Measurements from ENCODE around the gene SLC10A4.
A peak's percentile ranks its signal among the peaks of the same experiment; 100 is the strongest.
"Not testable (repeated sequence)": the region's sequence is repeated elsewhere in the genome, so short reads cannot be mapped to it uniquely, and the experiment has no call there.

Gene SLC10A4, protein sequence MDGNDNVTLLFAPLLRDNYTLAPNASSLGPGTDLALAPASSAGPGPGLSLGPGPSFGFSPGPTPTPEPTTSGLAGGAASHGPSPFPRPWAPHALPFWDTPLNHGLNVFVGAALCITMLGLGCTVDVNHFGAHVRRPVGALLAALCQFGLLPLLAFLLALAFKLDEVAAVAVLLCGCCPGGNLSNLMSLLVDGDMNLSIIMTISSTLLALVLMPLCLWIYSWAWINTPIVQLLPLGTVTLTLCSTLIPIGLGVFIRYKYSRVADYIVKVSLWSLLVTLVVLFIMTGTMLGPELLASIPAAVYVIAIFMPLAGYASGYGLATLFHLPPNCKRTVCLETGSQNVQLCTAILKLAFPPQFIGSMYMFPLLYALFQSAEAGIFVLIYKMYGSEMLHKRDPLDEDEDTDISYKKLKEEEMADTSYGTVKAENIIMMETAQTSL

DNA sequence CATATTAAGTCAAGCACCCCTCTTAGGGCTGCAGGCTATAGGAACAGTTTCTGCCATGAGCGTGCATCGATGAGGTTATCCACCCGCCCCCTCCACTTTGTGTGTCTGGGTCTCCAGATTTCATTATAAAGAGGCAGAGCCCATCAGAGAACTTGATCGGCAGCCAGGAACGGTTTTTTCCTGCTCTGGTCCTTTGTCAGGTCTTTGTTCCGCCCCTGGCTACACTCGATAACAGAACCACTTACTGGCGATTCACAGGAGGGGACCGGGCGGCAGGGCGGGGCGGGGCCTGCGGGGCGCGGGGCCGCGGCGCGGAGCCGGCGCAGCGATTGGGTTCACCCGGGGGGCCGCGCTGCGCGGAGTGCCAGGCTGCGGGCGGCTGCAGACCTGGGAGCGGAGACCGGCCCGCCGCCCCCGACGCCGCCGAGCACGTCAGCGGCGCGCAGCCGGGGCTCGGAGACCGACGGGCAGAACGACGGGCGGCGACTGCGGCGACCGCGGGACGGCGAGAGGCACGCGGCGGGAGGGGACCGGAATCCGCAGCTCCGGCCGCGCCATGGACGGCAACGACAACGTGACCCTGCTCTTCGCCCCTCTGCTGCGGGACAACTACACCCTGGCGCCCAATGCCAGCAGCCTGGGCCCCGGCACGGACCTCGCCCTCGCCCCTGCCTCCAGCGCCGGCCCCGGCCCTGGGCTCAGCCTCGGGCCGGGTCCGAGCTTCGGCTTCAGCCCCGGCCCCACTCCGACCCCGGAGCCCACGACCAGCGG lies at the start of gene SLC10A4:
Gene SLC10A4, plus strand, starts transcription at position 338 of the 771 bp plus-strand sequence. Its CDS starts 219 bp downstream, at position 557.
- DNase-seq (ENCODE audit: low spot score) = no peak

DNA sequence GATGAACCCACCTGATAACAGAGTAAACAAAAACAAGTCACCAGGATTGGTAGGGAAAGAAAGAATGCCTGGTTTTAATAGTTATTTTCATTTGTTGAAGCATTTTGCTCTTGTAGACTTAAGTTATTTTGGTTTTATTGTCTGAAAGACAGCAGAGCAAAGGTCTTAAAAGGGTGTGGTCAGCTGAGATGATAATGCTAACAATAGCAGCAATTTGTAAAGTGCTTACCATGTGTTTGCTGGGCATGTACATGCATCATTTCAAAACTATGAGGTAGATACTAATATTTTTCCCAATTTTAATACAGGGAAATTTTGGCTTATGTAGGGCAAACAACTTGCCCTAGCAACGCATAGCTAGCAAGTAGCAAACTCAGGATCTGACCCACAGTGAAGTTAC lies 46.8 kb upstream of the SLC10A4 start:
- no peak for DNase-seq (ENCODE audit: low spot score)

DNA sequence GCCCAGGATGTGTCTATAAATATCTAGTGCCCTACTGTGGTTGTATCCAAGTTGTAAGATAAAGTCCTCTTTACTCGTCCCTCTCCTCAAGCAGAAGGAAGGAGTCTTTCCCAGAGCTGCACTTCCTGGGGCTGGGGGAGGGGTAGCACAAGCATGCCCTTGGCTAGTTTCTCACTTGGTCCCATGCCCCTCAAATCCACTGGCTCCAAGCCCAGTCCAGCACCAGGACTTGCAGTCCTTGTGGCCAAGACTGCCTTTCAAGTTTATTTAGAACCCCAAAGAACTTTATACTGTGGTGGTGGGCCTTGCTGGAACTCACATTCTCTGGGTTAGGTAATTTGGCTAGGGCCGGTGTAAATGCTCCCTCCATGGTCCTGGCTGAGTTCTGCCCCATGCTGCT lies 43.2 kb upstream of the SLC10A4 start:
- DNase-seq (ENCODE audit: low spot score) = no peak

DNA sequence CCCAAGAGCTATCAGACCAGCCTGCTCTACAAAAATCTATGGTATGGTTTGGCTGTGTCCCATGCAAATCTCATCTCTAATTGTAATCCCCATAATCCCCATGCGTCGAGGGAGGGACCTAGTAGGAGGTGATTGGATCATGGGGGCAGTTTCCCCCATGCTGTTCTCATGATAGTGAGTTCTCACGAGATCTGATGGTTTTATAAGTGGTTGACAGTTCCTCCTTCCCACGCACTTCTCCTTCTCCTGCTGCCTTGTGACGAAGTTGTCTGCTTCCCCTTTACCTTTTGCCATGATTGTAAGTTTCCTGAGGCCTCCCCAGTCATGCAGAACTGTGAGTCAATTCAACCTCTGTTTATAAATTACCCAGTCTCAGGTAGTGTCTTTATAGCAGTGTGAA lies 42.2 kb upstream of the SLC10A4 start:
- DNase-seq (ENCODE audit: low spot score) = not testable (repeated sequence)

DNA sequence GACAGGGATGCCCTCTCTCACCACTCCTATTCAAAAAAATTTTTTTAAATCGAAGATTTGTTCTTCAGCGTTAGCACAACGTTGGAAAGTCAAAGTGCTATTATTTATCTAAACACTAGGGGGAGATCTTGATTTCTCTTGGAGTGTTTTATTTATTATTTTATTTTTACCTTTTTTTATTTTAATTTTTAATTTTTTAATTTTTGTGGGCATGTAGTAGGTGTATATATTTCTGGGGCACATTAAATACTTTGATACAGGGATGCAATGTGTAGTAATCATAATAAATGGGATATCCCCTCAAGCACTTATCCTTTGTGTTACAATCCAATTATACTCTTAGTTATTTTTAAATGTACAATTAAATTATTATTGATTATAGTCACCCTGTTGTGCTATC lies 37.4 kb upstream of the SLC10A4 start:
- peak; percentile 16 for DNase-seq (ENCODE audit: low spot score)

DNA sequence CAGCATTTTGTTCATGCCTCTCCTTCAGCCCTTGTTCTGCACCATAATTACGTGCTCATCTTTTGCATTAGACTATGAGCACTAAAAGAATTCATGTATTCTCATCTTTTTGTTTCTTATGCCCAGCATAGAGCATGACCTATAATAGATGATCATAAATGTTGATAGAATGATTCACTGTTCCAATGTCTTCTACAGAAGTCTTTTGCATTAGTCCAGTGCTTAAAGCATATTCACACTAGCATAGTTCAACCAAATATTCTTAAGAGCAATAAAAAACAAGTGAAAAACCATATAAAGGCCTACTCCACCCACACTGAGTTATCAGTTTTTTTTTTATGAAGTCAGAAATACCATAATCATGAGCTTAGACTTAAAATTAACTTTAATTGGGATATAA lies 36.5 kb upstream of the SLC10A4 start:
- no peak for DNase-seq (ENCODE audit: low spot score)

DNA sequence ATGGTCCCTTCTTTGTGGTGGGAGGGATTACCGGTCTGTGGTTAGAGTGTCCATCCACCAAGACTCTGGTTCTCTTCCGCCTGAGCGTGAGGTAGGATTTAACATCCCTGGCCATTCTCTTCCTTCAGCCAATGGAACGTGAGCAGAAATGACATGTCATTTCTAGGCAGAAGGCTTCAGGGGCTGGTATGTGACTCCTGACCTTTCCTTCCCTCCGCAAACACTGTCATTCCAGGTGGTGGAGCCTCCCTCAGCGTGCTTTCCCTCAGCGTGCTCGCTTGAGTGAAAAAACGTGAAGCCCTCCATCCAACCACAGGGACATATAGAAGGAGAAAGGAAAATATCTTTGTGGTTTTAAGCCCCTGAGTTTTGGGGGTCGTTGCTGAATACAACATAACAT lies 34.0 kb upstream of the SLC10A4 start:
- DNase-seq (ENCODE audit: low spot score) = no peak

DNA sequence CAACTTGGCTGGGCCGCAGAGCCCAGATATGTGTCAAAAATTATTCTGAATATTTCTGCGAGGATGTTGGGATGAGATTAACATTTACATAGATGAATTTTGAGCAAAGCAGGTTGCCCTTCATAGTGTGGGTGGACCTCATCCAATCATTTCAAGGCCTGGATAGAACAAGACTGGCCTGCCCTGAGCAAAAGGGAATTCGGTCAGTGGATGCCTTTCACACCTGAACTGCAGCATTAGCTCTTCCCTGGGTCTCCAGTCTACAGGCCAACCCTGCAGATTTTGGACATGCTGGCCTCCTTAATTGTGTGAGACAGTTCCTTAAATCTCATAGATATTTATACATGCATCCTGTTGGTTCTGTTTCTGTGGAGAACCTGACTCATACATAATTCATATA lies 32.4 kb upstream of the SLC10A4 start:
- no peak for DNase-seq (ENCODE audit: low spot score)

DNA sequence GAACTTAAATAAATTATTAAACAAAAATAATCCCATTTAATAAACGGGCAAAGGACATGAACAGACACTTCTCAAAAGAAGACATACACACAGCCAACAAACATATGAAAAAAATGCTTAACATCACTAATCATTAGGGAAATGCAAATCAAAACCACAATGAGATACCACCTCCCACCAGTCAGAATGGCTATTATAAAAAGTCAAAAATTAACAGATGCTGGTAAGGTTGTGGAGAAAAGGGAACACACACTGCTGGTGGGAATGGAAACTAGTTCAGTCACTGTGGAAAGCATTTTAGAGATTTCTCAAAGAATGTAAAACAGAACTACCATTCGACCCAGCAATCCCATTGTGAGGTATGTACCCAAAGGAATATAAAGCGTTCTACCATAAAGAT lies 31.5 kb upstream of the SLC10A4 start:
- not testable (repeated sequence) for DNase-seq (ENCODE audit: low spot score)

DNA sequence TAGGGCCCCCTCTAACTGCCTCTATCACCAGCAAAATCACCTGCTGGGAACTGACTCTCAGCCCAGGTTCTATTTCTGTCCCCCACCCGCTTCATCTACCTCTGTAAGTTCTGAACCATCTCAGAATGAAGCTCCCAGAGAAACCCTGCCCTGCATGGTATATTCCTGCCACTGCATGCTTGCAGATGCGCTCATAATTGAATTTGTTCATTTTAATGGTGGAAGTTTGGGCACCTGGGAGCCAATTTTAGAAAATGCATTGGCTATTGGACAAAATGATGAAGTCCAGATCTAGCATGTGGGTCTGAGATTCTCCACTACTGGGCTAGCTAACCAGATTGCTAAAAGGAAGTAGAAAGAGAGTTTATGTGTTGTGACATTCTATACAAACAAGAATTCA lies 28.6 kb upstream of the SLC10A4 start:
- no peak for DNase-seq (ENCODE audit: low spot score)

DNA sequence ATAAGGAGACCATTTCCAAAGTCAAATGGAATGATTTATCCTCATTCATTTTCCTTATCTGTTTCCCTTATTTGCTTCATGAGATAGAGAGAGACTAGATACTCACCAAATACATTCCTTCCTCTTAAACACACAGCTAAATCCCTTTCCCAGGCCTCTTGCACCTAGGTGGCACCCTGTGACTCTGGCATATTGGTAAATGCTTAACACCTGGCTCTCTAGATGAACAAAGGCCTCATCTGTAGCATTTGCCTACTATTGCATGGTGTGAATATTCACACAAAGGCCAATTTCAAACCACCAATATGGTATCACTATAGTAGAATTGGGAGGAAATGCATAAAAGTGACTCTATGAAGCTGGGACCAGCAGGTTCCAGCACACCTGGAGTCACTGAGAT lies 22.1 kb upstream of the SLC10A4 start:
- no peak for DNase-seq (ENCODE audit: low spot score)

DNA sequence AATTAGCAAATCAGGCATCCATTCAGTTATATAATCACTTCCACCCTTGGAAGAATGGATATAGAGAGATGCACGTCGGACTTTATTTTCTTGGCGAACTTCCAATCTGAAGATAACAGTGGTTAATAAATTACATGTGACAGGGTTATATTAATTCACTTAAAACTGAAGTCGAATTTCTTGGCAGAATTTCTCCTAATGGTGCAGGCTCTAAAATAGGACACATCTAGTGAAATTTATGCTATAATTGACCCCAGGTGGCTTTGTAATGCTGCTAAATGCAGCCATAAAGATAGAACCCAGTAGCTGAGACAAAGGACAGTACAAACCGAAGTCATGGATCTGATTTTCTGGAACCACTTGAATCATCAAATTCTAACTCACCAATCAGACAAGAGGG lies 20.8 kb upstream of the SLC10A4 start:
- no peak for DNase-seq (ENCODE audit: low spot score)

DNA sequence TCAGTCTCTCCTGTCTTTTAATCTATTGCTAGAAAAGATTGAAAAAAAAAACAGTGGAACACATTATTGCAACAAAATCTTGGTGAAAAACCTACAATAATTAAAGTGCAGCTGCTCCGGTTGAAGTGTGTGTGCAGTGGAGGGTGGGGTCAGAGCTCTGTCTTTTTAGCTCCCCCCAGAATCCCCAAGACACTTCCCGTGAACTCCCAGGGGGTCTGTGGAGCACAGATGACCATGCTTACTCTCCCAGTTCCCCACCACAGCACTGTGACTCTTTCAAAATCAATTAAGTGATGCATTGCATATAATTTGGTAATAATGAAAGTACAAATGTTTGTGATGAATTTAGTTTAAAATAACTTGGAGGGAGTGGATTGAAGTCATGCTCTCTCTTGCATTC lies 15.7 kb upstream of the SLC10A4 start:
- no peak for DNase-seq (ENCODE audit: low spot score)

DNA sequence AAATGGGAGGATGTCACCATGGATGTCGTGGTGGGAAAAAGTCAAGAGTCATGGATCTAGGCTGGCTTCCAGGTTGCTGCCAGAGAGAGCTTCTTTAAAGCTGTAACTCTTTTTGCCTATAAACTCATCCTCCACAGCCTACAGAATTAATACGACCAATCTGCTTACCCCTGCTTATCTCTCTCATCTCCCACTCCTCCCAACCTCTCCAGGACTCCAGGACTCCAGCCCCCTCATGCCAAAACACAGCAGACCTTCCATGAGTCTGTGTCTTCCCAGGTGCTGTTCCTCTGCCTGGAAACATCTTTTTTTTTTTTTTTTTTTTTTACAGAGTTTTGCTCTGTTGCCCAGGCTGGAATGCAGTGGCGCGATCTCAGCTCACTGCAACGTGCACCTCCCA lies 15.3 kb upstream of the SLC10A4 start:
- DNase-seq (ENCODE audit: low spot score) = no peak

DNA sequence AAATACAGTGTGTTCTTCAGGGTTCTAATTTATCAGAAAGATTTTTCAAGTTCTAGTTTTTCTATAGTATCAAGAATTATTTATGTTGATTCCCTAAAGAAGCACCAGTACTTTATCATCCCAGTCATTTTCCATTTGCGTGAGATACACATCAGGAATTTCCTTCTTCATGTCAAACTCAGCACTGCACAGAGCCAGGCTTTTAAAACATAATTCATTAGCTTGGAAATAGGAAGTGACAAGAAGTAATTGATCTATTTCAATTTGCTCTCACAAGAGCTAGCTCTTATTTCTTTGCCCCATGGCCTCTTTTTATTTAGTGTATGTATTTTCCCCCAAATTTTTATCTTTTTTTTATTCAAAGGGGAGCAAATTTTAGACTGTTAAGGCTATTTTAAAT lies 13.0 kb upstream of the SLC10A4 start:
- DNase-seq (ENCODE audit: low spot score) = no peak

DNA sequence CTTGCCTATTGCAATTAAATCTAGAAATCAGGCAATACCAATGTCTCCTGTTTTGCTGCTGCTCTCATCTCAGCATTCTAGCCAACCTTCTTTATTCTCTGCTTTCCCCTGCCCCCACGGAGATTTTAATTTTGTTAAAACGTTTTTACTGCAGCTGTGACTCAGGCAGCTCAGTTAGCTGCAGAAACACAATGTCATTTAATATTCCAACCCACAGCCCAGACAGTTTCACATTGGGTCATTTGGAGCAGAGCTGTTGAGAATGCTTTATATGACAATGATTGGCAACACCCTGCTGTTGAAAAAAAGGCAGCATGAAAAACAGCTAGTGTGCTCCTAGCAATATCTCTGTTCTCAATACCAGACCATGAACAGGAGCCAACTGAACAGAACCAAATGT lies 12.6 kb upstream of the SLC10A4 start:
- no peak for DNase-seq (ENCODE audit: low spot score)

DNA sequence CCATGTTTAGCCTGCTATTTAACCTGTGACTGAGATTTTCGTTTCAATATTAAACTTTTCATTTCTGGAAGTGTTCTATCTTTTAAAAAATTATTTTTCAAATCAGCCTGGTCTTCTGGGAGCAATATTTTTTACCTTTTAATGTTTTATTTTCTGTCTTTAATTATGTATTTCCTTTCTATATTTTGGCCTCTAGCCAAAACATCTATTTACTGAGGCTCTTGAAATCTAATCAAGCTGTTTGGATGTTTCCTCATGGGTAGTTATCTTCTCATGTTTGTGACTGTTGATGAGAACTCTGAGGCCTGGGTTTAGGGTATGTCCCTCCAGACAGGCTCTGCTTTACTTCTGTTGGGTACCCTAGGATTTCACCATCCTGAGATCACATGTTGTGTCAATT lies 10.3 kb upstream of the SLC10A4 start:
- DNase-seq (ENCODE audit: low spot score) = no peak

DNA sequence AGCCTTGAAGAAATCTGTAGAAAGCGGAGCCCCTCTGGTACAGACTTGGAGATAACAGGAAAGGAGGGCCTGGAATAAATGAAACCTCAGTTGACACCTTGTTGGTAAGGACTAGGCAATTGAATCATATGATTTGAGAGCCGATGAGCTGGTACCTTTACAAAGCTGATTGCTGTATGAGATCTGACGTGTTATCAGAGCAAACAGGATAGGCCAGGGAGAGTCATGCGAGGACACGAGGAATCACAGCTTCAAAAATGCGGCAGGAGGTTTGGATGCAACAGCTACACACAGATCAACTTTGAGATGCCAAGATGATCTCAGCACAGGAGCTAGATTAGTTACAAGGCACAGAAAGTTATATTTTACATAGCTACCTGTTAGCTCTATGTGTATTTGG lies 7.4 kb upstream of the SLC10A4 start:
- DNase-seq (ENCODE audit: low spot score) = no peak

DNA sequence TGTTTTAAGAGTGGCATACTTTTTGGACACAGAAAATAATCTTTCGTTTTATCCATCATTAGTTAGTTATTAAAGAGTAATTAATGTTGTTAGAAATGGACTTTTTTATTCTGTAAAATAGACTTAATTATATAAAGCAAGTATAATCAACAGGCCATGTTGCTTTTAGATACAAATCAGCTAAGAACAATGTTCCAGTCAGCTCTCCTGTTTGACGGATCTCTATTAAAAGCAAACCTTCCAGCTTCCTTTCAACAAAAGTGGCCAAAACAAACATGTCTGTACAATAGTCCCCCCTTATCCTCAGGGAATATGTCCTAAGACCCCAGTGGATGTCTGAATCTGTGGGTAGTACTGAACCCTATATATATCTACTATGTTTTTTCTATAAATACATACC lies 4.9 kb upstream of the SLC10A4 start:
- DNase-seq (ENCODE audit: low spot score) = no peak

DNA sequence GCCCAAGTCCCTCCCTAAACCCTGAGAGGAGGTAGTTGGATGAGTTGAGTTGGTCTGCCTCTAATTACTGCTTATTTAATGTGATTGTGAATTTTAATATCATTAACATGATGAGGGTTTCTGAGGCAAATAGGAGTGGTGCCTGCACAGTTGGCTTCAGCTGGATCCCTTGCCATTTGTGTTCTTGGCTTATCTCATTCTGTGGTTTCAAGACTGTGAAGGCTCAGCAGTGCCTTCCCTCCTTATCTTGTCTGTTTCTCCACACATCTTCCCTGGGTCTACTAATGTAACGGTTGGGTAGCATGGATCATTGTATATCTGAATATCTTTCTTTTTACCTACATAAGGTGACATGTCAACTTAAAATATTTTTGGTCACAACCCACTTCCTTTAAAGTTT lies 1.6 kb upstream of the SLC10A4 start:
- DNase-seq (ENCODE audit: low spot score) = no peak

DNA sequence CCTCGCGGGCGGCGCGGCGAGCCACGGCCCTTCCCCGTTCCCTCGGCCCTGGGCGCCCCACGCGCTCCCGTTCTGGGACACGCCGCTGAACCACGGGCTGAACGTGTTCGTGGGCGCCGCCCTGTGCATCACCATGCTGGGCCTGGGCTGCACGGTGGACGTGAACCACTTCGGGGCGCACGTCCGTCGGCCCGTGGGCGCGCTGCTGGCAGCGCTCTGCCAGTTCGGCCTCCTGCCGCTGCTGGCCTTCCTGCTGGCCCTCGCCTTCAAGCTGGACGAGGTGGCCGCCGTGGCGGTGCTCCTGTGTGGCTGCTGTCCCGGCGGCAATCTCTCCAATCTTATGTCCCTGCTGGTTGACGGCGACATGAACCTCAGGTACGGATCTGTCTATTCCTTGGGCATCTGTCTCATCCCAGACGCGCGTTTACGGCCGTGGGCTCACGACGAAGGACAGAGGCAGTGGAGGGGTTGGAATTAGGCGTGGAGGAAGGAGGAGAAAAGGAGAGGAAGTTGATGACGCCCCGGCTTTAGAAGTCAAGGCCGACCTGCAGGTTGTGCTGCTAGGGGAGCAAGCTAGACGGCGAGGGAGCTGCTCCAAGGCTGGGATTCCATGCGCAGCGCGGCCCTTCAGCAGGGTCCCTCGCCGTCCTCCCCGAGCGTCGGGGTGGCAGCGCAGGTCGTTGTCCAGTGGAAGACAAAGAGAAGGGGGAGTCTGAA lies 792 bp downstream of the SLC10A4 start:
- DNase-seq (ENCODE audit: low spot score) = no peak

DNA sequence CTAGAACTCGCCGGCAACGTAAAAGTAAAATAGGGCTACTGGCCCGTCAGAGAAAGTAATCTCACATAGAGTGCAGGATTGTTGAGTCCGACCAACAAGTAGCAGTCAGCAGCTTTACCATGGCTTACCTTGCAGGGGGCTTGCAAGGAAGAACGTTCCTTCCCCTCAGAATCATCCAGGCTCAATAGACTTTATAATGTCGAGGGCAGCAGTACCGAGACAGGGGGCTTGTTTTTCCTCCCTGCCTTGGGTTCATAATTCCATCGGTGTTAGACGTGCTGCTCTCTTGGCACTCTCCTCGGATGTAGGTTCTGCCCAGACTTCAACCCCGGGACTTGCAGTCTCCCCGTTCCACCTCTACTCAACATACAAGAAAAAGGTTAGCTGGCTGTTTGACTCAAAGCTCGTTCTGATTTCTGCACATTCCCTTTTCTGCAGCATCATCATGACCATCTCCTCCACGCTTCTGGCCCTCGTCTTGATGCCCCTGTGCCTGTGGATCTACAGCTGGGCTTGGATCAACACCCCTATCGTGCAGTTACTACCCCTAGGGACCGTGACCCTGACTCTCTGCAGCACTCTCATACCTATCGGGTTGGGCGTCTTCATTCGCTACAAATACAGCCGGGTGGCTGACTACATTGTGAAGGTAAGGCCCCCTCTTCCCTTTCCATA lies 1.5 kb downstream of the SLC10A4 start:
- DNase-seq (ENCODE audit: low spot score) = no peak

Measured in CD4-positive, alpha-beta T cell treated with Interleukin-2 at 100 ng/mL for 4 hours (primary cell).